ENCODE data around the gene PLCD4.
A peak's percentile ranks its signal among the peaks of the same experiment; 100 is the strongest.

The PLCD4 gene

DNA sequence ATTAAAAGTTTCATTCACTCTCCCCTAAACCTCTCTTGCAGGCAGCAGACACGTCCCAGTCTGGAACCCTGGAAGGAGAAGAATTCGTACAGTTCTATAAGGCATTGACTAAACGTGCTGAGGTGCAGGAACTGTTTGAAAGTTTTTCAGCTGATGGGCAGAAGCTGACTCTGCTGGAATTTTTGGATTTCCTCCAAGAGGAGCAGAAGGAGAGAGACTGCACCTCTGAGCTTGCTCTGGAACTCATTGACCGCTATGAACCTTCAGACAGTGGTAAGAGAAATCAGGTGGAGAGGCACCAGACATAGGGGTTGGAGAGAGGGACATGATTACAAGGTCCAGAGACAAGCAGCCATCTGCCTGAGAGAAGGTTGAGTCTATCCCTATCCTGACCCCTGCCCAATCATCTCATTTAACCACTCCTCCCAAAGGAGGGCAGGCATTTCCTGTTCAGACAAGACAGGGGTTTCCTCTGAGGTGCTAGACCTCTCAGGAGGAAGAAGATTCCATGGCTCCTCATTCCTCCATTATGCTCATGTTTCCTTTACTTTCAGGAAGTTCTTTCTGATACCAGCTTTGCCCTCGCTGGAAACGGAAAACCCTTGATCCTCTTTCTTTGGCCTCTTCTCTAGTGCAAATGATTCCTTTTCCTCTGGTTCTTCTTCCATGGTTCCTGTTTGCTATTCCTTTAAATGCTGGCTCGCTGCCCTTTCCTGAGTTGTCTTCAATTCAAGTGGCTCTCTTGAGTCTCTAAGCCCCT, 15.1 kb downstream of the PLCD4 start:
- DNase-seq = no peak

DNA sequence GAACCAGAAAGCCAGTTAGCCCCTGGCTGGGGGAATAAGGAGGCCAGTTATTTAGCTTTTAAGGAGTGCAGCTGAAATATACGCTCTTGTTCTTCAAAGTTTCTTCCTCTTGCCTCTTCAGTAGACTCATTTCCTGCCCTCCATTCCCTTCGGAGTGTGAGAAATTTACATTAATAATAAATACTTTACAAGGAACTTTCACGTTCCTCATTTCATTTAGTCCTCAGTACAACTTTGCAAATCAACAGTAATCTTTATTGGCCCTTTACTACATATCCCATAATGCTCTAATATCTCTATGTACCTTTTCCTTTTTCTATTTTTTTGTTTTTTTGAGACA, 15.6 kb downstream of the PLCD4 start:
- DNase-seq = no peak

DNA sequence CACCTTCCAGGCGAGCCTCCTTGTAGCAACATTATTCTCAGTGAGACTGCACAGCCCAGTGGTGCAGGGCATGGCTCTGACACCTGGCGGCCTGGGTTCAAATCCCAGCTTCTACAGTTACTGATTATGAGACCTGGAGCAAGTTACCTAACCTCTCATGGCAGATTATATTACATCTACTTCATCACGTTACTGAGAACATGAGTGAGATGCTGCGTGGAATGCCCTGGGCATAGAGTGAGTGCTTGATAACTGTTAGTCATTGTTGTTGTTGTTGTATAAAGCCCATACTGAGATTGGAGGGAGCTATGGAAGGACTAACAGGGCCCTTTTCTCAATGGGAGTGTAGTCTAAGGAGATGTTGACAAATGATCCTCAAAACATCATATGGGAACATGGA, 18.7 kb downstream of the PLCD4 start:
- no peak for DNase-seq

GRCh38 chr2:218627939-218628338, 20.2 kb downstream of the PLCD4 start:
- no peak for DNase-seq

DNA sequence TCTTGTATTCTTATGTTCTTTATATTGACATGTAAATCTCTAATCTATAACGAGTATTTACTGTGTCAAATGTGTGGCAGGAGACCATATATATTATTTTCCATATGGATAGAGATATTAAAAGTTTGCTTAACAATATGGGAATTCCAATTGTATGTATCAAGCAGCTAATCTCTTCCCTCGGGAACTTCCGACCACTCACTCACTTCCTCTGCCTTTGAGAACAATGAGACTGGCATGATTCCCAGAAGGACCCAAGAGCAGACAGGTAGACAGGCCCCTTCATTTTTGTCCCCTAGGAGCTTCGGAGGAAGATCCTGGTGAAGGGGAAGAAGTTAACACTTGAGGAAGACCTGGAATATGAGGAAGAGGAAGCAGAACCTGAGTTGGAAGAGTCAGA, 24.1 kb downstream of the PLCD4 start:
- DNase-seq = no peak

DNA sequence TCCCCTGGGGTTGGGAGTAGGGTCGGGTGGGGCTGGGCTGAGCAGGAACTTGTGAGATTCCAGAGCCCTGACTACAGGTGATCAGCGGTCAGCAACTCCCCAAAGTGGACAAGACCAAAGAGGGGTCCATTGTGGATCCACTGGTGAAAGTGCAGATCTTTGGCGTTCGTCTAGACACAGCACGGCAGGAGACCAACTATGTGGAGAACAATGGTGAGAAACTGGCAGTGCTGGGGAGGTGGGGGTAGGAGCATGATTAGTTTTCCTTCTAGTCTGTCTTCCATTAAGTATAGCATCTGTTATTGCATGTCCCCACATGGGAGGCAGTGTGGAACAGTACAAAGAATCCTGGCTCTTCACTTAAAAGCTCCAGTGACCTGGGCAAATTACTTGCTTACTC, 28.0 kb downstream of the PLCD4 start:
- no peak for DNase-seq

DNA sequence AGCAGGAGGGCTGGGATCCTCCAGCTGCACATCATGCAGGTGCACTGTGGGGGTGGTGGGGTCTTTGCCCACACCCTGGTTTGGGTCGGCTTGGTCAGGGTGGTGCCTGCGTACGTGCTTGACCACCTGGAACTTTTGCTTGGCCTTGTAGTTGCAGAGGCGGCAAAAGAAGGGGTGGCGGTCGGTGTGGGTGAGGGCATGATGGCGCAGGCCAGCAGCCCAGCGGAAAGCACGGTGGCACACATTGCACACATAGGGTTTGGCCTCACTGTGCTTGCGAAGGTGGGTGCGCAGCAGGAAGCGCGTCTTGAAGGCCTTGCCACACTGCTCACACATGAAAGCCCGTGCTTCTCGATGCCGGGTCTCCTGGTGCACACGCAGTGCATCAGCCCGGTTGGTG, 30.7 kb downstream of the PLCD4 start:
- DNase-seq = no peak

GRCh38 chr2:218642121-218642656, 34.5 kb downstream of the PLCD4 start:
- DNase-seq = no peak

GRCh38 chr2:218642786-218643185, 35.1 kb downstream of the PLCD4 start:
- DNase-seq = no peak

GRCh38 chr2:218643751-218644310, 36.1 kb downstream of the PLCD4 start:
- DNase-seq = no peak

DNA sequence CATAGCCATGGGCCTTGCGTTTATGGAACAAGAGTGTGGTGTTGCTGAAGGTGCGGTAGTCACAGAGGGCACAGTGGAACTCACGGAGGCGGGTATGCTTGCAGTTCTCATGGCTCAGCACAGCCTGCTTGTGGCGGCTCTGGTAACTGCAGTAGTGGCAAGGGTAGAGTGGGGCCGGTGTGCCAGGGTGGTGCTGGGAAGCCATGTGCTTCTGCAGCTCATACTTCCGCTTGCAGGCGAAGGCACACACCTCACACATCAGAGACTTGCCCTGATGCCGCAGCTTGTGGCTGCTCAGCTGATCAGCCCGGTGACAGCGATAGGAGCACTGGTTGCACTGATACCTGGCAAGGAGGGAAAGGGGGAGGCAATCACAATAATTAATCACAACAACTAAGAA, 37.0 kb downstream of the PLCD4 start:
- DNase-seq = no peak

GRCh38 chr2:218645126-218645525, 37.4 kb downstream of the PLCD4 start:
- DNase-seq = no peak

GRCh38 chr2:218648088-218648786, 40.5 kb downstream of the PLCD4 start:
- DNase-seq = peak; percentile 37

GRCh38 chr2:218648787-218649100, 41.0 kb downstream of the PLCD4 start:
- DNase-seq = no peak

- DNase-seq = no peak
Observed at GRCh38 chr2:218655751-218656150, 48.1 kb downstream of the PLCD4 start.

DNA sequence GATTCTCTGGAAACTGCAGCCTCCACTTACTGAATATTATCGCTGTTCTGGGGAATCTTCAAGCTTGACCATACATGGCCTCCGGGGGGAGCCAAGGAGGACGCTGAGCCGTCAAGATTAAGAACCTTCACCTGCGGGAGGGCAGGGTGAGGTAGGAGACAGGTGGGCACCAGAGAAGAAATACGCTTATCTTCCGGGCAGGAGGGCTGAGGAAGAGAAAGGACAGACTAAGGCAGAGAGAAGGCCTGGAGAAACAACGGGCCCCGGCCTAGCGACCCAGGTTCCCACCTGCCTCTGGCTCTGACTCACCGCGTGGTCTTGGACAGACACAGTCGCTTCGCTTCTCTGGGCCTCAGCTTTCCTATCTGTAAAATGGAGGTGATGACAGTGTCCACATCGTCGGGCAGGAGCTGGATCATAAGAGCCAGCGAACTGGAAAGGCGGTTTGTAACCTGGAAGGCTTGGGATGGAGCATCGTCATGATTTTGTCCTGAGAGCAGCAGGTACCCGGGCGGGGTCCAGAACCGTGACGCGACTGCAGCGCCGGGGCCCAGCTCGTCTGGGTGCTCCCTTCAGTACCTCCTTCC, 51.1 kb downstream of the PLCD4 start:
- DNase-seq = peak; percentile 18 to 38

DNA sequence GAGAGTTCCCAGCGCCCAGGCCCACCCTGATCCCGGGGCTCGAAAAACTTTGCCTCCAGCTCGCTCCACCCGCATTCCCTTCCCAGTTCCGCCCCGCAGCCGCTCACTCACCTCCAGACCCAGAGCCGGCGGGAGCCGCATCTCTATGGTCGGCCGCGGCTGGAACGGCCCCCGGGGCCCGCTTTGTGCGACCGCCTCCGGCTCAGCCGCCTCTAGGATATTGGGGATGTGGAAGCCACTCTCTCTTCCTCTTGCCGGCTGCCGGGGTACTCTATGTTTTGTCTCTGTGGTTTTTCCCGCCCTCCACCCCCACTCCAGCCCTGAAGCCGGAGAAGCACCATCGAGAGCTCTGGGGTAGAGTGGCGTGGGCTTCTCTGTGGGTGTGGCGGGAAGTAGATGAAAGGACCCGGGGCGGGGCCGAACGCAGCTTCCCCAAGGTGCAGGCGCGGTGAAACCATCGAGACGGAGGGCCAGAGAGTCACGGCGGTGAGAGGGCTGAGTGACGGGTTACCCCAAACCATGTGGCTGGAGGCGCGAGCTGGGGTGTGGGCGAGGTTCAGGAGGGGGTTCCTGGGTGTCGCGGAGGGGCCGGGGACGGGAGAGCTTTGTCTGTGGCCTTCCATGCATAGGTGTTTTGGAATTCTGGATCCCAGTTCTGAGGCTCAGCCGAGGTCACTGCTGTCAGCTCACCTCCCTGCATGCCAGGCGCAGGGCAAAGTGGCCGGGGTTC, 51.7 kb downstream of the PLCD4 start, which contains the start of the genes BCS1L and ZNF142:
Gene BCS1L (plus strand): TSS at position 426 of the 730 bp plus-strand sequence. CDS start 1,305 bp downstream, outside the sequence.
Gene ZNF142 (minus strand): TSS at position 366 of the 730 bp plus-strand sequence. CDS start 3,194 bp downstream, outside the sequence.
- peak; percentile 92 to 94 for DNase-seq

GRCh38 chr2:218659988-218660358, 52.3 kb downstream of the PLCD4 start:
- DNase-seq = no peak

GRCh38 chr2:218662377-218662776, 54.7 kb downstream of the PLCD4 start:
- DNase-seq = no peak

- DNase-seq = no peak
Observed at GRCh38 chr2:218662827-218663226, 55.1 kb downstream of the PLCD4 start.

DNA sequence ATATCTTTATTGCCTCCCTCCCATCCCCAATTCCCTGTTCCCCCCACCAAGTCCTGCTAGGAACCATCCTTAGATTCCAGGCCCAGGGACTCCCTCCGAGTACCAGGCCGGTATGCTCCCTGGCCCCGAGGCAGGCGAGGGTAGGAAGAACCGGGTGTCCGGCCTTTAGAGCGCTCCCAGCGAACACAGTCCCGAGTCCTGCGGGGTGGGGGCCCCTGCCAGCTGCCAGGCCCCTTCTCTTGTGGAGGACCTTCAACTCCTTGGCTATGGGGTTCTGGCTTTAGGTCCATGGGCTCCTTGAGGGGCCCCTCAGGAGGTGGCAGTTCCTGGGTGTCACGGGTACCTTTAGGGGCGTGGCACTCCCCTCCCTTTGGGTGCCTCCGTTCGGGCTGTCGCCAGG, 56.2 kb downstream of the PLCD4 start:
- DNase-seq = no peak

DNA sequence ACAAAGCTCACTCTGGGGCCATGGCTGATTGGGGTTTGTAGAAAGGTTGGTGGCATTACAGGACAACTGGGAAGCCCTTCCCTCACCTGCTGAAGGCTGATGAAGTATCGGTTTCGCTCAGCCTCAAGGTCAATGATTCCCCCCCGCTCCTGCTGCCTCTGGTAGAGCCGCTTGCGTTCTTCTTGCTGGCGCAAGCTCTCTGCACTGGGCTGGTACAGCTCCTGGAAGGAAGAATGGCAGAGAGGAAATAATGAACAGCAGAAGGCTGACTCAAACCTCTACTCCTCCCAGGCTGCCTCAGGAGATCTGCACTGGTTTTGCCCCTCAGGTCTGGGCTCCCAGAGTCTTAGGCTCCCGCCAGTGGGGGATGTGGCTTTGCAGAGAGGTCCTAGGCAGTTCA, 57.0 kb downstream of the PLCD4 start:
- DNase-seq = no peak

GRCh38 chr2:218671097-218671653, 63.5 kb downstream of the PLCD4 start:
- DNase-seq = no peak

All from stimulated activated CD4-positive, alpha-beta T cell treated with anti-CD3 and anti-CD28 coated beads, Interleukin-2, amount 100 ng/mL, for 48 hours (primary cell).